Type B pancreatic cell (in vitro differentiated cells): Measurements from ENCODE around the gene NCDN. TPM values are rescaled to one million over a fixed set of nuclear protein-coding genes. Genes with fewer than 3 reads are reported as not detected.

Experiments
- DNase-seq: peaks from one replicate; pipeline ENCODE4 v3.0.0; 2021; ENCODE audit warnings: mixed read lengths; ENCODE audit not compliant: unreplicated experiment; ENCODE audit errors: extremely low spot score
- H3K27ac Mint-ChIP-seq: 2 replicates; pipeline ENCODE4 v1.8.0; 2021; ENCODE audit warnings: mild to moderate bottlenecking, mixed read lengths
- H3K27me3 Mint-ChIP-seq: 2 replicates; pipeline ENCODE4 v1.8.0; 2021; ENCODE audit warnings: mixed read lengths
- H3K36me3 Mint-ChIP-seq: 2 replicates; pipeline ENCODE4 v1.8.0; 2021; ENCODE audit warnings: mixed read lengths
- H3K4me1 Mint-ChIP-seq: one replicate; pipeline ENCODE4 v1.8.0; 2021; ENCODE audit warnings: mixed read lengths; ENCODE audit not compliant: unreplicated experiment
- H3K4me3 Mint-ChIP-seq: 2 replicates; pipeline ENCODE4 v1.8.0; 2021; ENCODE audit warnings: mild to moderate bottlenecking, mixed read lengths
- H3K9me3 Mint-ChIP-seq: 2 replicates; pipeline ENCODE4 v1.8.0; 2021; ENCODE audit warnings: mixed read lengths
- long read RNA-seq: library from polyadenylated mRNA; unstranded; transcript quantifications from one replicate; pipeline ENCODE4 v2.0.0, GENCODE V29; 2020
- total RNA-seq: library from RNA; stranded (reverse); gene quantifications from 2 replicates; pipeline ENCODE4 v1.2.1, GENCODE V29; 2021; ENCODE audit warnings: low replicate concordance
- TF ChIP-seq, protein P1 (sequence below): fragments of 200-600 bp; sonication (generic); conservative IDR thresholded peaks from 2 replicates; pipeline ENCODE4 v1.5.0; 2021; ENCODE audit warnings: antibody characterized with exemption, mild to moderate bottlenecking

NCDN gene, protein sequence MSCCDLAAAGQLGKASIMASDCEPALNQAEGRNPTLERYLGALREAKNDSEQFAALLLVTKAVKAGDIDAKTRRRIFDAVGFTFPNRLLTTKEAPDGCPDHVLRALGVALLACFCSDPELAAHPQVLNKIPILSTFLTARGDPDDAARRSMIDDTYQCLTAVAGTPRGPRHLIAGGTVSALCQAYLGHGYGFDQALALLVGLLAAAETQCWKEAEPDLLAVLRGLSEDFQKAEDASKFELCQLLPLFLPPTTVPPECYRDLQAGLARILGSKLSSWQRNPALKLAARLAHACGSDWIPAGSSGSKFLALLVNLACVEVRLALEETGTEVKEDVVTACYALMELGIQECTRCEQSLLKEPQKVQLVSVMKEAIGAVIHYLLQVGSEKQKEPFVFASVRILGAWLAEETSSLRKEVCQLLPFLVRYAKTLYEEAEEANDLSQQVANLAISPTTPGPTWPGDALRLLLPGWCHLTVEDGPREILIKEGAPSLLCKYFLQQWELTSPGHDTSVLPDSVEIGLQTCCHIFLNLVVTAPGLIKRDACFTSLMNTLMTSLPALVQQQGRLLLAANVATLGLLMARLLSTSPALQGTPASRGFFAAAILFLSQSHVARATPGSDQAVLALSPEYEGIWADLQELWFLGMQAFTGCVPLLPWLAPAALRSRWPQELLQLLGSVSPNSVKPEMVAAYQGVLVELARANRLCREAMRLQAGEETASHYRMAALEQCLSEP
- 21.8 and 27.2 TPM in 2 replicates for total RNA-seq
- long read RNA-seq, partial matches to known transcripts, result 0 of 1 reads
- long read RNA-seq, other reads (novel, unspliced or antisense), result 1 of 1 reads

DNA sequence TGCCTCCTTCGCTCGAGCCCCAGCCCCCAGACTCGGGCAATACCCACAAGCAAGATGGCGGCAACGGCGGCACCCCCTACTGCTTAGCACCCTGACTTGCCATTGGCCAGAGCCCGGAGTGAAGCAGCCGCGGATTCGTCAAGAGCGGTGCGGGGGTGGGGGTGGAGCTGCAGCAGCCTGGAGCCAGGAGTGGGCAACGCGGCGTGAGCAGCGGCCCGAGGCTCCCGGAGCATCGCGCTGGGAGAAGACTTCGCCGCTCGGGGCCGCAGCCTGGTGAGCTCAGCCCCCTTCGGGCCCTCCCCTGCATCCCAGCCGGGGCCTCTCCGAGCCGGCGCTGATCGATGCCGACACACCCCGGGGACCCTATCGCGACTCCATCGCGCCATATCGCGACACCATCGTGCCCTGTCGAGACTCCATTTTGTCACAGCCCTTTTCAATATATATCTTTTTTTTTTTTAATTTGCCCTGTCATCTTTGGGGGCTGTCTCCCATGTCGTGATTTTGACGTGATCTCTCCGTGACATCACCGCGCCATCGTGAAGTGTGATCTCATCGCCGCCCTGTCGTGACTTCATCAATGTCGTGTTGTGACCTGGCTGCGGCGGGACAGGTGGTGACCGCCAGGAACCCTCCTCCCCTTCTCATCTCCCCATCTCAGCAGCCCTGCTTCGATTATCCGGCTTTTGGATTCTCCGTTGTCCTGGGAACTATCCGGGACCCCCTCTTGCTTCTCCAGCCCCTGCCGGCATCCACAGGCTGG is at the start of gene NCDN:
Gene NCDN (plus strand): TSS at position 189 of the 763 bp plus-strand sequence. CDS start 392 bp downstream, at position 581.
- peak within 1 kb of the TSS; percentile 97 for H3K4me3 Mint-ChIP-seq
- no peaks in the 10 kb centered on the region for H3K9me3 Mint-ChIP-seq
- TF ChIP-seq, protein P1, sequence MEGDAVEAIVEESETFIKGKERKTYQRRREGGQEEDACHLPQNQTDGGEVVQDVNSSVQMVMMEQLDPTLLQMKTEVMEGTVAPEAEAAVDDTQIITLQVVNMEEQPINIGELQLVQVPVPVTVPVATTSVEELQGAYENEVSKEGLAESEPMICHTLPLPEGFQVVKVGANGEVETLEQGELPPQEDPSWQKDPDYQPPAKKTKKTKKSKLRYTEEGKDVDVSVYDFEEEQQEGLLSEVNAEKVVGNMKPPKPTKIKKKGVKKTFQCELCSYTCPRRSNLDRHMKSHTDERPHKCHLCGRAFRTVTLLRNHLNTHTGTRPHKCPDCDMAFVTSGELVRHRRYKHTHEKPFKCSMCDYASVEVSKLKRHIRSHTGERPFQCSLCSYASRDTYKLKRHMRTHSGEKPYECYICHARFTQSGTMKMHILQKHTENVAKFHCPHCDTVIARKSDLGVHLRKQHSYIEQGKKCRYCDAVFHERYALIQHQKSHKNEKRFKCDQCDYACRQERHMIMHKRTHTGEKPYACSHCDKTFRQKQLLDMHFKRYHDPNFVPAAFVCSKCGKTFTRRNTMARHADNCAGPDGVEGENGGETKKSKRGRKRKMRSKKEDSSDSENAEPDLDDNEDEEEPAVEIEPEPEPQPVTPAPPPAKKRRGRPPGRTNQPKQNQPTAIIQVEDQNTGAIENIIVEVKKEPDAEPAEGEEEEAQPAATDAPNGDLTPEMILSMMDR, result no peak
- H3K27ac Mint-ChIP-seq, result peak within 1 kb of the TSS; percentile 91
- no peaks in the 10 kb centered on the region for H3K36me3 Mint-ChIP-seq
- H3K27me3 Mint-ChIP-seq, result no peaks in the 10 kb centered on the region
- DNase-seq, result peak; percentile 98
- H3K4me1 Mint-ChIP-seq, result peaks cover 36% of the 10 kb centered on the region

DNA sequence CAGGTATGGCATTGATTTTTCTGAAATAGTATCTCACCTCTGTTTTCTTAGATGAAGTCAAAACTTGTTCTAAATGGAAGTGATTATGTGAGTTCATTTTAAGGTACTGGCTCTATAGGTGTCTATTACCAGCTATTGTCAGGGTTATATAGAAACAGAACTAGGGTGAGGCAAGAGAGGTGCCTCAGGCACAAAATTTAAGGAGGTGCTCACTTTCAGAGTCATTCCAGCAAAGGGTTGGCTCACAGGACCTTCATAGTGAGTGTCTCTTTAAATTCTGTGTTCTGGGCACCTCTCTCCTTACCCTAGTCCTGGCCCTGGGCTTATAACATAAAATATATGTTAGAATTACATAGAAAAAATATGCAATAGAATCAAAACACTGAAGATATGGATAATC is 49.7 kb upstream of the NCDN start:
- peaks cover 22% of the 10 kb centered on the region for H3K36me3 Mint-ChIP-seq
- H3K4me1 Mint-ChIP-seq, result peaks cover 15% of the 10 kb centered on the region
- DNase-seq, result no peak
- TF ChIP-seq, protein P1, result no peak
- no peaks in the 10 kb centered on the region for H3K27me3 Mint-ChIP-seq
- no peaks in the 10 kb centered on the region for H3K9me3 Mint-ChIP-seq
- no peak overlapping the region for H3K4me3 Mint-ChIP-seq
- no peak overlapping the region for H3K27ac Mint-ChIP-seq

DNA sequence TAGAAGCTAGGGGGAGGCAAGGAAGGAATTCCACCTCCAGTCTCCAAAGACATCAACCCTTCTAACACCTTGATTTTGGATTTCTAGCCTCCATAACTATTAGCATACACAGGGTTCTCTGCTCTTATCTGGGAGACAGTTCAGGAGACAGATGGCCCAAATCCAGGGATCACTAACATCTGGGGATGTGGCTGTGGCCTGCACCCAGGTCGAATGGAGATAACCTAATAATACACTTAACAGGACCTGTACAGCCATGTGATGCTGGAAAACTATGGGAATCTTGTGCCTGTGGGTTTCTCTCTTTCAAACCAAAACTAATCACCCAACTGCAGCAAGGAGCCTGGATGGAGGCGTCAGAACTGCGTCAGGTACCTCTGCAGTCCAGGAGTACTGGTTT is 48.0 kb upstream of the NCDN start:
- Mint-ChIP-seq H3K36me3 (peaks cover 16% of the 10 kb centered on the region), H3K27me3 (no peaks in the 10 kb centered on the region), H3K9me3 (no peaks in the 10 kb centered on the region), H3K4me1 (peaks cover 15% of the 10 kb centered on the region), H3K27ac (no peak overlapping the region), H3K4me3 (no peak overlapping the region)
- no peak for DNase-seq
- TF ChIP-seq, protein P1, result no peak

DNA sequence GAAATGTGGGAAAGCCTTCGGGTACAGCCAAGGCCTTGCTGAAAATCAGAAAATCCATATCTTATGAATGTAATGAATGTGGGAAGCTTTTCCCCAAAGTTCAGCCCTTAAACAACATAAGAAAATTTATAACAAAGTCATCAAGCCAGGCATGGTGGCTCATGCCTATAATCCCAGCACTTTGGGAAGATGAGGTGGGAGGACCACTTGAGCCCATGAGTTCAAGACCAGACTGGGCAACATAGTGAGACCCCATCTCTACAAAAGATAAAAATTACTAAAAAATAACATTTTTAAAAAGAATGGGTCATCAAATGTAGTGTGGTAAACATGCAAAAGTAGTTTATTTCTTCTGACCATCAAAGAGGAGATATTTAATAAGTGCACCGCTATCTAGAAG is 46.3 kb upstream of the NCDN start:
- peaks cover 7% of the 10 kb centered on the region for H3K9me3 Mint-ChIP-seq
- H3K36me3 Mint-ChIP-seq, result peaks cover 9% of the 10 kb centered on the region

DNA sequence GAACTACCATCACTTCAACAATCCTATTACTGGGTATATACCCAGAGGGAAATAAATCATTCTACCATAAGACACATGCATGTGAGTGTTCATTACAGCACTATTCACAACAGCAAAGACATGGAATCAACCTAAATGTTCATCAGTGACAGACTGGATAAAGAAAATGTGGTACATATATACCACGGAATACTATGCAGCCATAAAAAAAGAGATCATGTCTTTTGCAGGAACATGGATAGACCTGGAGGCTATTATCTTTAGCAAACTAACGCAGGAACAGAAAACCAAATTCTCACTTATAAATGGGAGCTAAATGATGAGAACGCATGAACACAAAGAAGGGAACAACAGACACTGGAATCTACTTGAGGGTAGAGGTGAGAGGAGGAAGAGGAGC is 39.4 kb upstream of the NCDN start:
- H3K9me3 Mint-ChIP-seq, result peaks cover 10% of the 10 kb centered on the region
- DNase-seq, result no peak
- H3K36me3 Mint-ChIP-seq, result peaks cover 21% of the 10 kb centered on the region
- TF ChIP-seq, protein P1, result no peak
- no peak overlapping the region for H3K4me3 Mint-ChIP-seq
- H3K27ac Mint-ChIP-seq, result no peak overlapping the region
- no peaks in the 10 kb centered on the region for H3K4me1 Mint-ChIP-seq
- H3K27me3 Mint-ChIP-seq, result no peaks in the 10 kb centered on the region

More for the DNA sequence above, 46.3 kb upstream of the NCDN start:
- TF ChIP-seq, protein P1, result no peak
- Mint-ChIP-seq H3K27me3 (no peaks in the 10 kb centered on the region), H3K4me3 (no peak overlapping the region), H3K27ac (no peak overlapping the region), H3K4me1 (peaks cover 8% of the 10 kb centered on the region)
- DNase-seq, result no peak
